Esophagus squamous epithelium (tissue), 4 donors: ENCODE measurements around the gene ENOPH1.

ENCODE experiments used
- POLR2A ChIP-seq, 4 donors: fragments of 450-650 bp; IDR thresholded peaks; one replicate each; pipeline ENCODE4 v1.6.1; 2017; ENCODE audit warnings: antibody characterized with exemption in 4 of 4, mild to moderate bottlenecking in 4 of 4, moderate library complexity in 3 of 4
- TF ChIP-seq, protein P1 (sequence below), 6 experiments: fragments of 450-650 bp in 4 of 6; fragments of 200-600 bp in 2 of 6; sonication (generic) in 2 of 6; IDR thresholded peaks; one replicate each; pipeline ENCODE4 v1.5.1; 2016 to 2019; ENCODE audit warnings: antibody characterized with exemption in 6 of 6, mild to moderate bottlenecking in 4 of 6, moderate library complexity in 4 of 6

DNA sequence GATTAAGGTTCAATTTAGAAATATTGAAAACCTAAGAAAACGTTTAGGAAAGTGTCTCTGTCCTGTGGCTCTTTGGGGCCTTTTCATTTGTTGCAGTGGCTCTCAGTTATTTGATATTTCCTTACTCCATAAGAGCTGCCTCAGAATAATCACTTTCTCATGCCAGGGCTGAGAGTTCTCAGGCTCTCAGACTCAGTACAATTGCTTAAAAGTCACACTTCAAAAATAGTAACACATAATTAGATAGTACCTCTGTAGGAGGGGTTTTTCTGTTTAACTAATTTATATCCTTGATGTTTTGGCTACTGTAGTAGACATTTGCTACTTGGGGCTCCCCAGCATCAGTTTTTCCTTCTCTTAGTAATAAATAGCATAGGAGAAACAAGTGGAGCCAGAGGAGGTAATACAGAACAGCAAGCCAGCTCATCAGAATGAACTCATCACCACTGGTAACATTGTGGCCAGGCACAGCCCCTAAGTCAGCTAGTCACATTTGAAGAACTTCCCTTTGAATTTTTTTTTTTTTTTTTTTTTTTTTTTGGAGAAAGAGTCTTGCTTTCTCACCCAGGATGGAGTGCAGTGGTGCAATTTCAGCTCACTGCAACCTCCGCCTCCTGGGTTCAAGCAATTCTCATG is 48.6 kb upstream of the ENOPH1 start:
- TF ChIP-seq, protein P1, sequence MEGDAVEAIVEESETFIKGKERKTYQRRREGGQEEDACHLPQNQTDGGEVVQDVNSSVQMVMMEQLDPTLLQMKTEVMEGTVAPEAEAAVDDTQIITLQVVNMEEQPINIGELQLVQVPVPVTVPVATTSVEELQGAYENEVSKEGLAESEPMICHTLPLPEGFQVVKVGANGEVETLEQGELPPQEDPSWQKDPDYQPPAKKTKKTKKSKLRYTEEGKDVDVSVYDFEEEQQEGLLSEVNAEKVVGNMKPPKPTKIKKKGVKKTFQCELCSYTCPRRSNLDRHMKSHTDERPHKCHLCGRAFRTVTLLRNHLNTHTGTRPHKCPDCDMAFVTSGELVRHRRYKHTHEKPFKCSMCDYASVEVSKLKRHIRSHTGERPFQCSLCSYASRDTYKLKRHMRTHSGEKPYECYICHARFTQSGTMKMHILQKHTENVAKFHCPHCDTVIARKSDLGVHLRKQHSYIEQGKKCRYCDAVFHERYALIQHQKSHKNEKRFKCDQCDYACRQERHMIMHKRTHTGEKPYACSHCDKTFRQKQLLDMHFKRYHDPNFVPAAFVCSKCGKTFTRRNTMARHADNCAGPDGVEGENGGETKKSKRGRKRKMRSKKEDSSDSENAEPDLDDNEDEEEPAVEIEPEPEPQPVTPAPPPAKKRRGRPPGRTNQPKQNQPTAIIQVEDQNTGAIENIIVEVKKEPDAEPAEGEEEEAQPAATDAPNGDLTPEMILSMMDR (IDR thresholded peaks at IDR 0.05): no peak
- no peak for TF ChIP-seq POLR2A (IDR thresholded peaks at IDR 0.05)
